HepG2 (cell line): Measurements from ENCODE around the gene RAB24. TPM values are rescaled to one million over a fixed set of nuclear protein-coding genes. Genes with fewer than 3 reads are reported as not detected.

Source experiments
- BRCA1 ChIP-seq: sonication (generic); formaldehyde crosslinking; IDR thresholded peaks from 2 replicates; pipeline ENCODE4 v1.4.0; 2020; ENCODE audit warnings: missing genetic modification reagents
- CSRNP2 ChIP-seq: sonication (generic); formaldehyde crosslinking; conservative IDR thresholded peaks from 2 replicates; pipeline ENCODE4 v1.8.0; 2022; ENCODE audit warnings: low read depth, missing genetic modification reagents
- GTF3A ChIP-seq: sonication (generic); formaldehyde crosslinking; conservative IDR thresholded peaks from 2 replicates; pipeline ENCODE4 v1.4.0; 2020; ENCODE audit warnings: mild to moderate bottlenecking, missing genetic modification reagents
- KLF12 ChIP-seq: sonication (generic); formaldehyde crosslinking; IDR thresholded peaks from 2 replicates; pipeline ENCODE4 v1.4.0; 2020; ENCODE audit warnings: missing genetic modification reagents, borderline replicate concordance
- MATR3 ChIP-seq: sonication (generic); formaldehyde crosslinking; IDR thresholded peaks from 2 replicates; pipeline ENCODE4 v1.4.0; 2020; ENCODE audit warnings: missing genetic modification reagents
- NFIB ChIP-seq: sonication (generic); formaldehyde crosslinking; IDR thresholded peaks from 2 replicates; pipeline ENCODE4 v1.9.0; 2021; ENCODE audit warnings: missing genetic modification reagents, mild to moderate bottlenecking, borderline replicate concordance
- NPAS2 ChIP-seq: sonication (generic); formaldehyde crosslinking; IDR thresholded peaks from 2 replicates; pipeline ENCODE4 v1.8.0; 2022; ENCODE audit warnings: mild to moderate bottlenecking, missing genetic modification reagents, borderline replicate concordance
- SUZ12 ChIP-seq: fragments of 150-350 bp; IDR thresholded peaks from 2 replicates; pipeline ENCODE4 v1.6.1; 2014; ENCODE audit warnings: low read depth, low read length
- TEAD3 ChIP-seq: optimal IDR thresholded peaks from 2 replicates; pipeline ENCODE3; 2016; ENCODE audit warnings: borderline replicate concordance
- ZHX2 ChIP-seq, 2 experiments: sonication (generic) in 1 of 2; formaldehyde crosslinking in 1 of 2; IDR thresholded peaks; 2 replicates each; pipeline versions ENCODE4 v1.6.1 to v1.9.0; 2014 to 2022; ENCODE audit warnings: antibody characterized with exemption in 1 of 2, borderline replicate concordance in 1 of 2, inconsistent platforms in 1 of 2, low read depth in 1 of 2, missing genetic modification reagents in 1 of 2
- ZNF142 ChIP-seq: sonication (generic); formaldehyde crosslinking; IDR thresholded peaks from 2 replicates; pipeline ENCODE4 v1.4.0; 2020; ENCODE audit warnings: missing genetic modification reagents
- ZNF691 ChIP-seq: sonication (generic); formaldehyde crosslinking; IDR thresholded peaks from 2 replicates; pipeline ENCODE4 v1.4.0; 2020; ENCODE audit warnings: missing genetic modification reagents, low read depth, mild to moderate bottlenecking, borderline replicate concordance
- polyA plus RNA-seq, 8 experiments: library from polyadenylated mRNA; depleted of rRNA in 3 of 8; stranded (reverse) in 7 of 8; unstranded in 1 of 8; fragments of >200 nt; fragmentation: Illumina TruSeq in 4 of 8; extraction: Trizol in 4 of 8; gene quantifications; 2 replicates each; pipeline versions ENCODE4 v1.2.1 to v1.2.3, GENCODE V29; 2011 to 2016; ENCODE audit warnings: low read depth in 4 of 8, missing spikeins in 1 of 8, mixed read lengths in 1 of 8; ENCODE audit not compliant: insufficient read depth in 1 of 8
- total RNA-seq, 5 experiments: library from RNA; depleted of rRNA; stranded (reverse); fragments of >200 nt; fragmentation: Illumina TruSeq; extraction: Trizol; gene quantifications; 2 replicates each; pipeline ENCODE4 v1.2.3, GENCODE V29; 2016; ENCODE audit warnings: low read depth in 1 of 5

RAB24 gene
- total and polyA plus RNA-seq, 2 of the 13 experiments (the other 11 are each of a cell fraction or from before 2014, with no cell fraction given), result 22.9 to 63.7 TPM

- TF ChIP-seq CSRNP2 (CRISPR knock-in tag) (no peak), SUZ12 (no peak), NPAS2 (CRISPR knock-in tag) (no peak), ZHX2 (IDR thresholded peaks at IDR 0.05; ENCODE audit: low read depth) (no peak), ZHX2 (CRISPR knock-in tag; IDR thresholded peaks at IDR 0.05; ENCODE audit: borderline replicate concordance) (no peak), MATR3 (CRISPR knock-in tag) (no peak), BRCA1 (no peak), ZNF142 (no peak), NFIB (no peak), KLF12 (no peak), TEAD3 (CRISPR knock-in tag) (peak; percentile 37), ZNF691 (no peak), GTF3A (CRISPR knock-in tag) (no peak)
Observed at GRCh38 chr5:177304392-177305119, 1.0 kb upstream of the RAB24 start (continued).
